Endometrial microvascular endothelial cells (primary cell): ENCODE measurements around the gene CENPC. TPM values are rescaled to one million over a fixed set of nuclear protein-coding genes. Genes with fewer than 3 reads are reported as not detected.
"Not testable (repeated sequence)": the region's sequence is repeated elsewhere in the genome, so short reads cannot be mapped to it uniquely, and the experiment has no call there.

Experiments used
- in situ Hi-C: cut with HindIII; loops from 2 replicates; pipeline ENCODE4 v1.10.0; 2017; ENCODE audit warnings: low sequenced_read_pairs, low pct_unique_long_range_greater_than_20kb; ENCODE audit errors: inconsistent ontology term
- total RNA-seq: library from RNA; depleted of rRNA; stranded (reverse); fragments of >200 nt; gene quantifications from one replicate; pipeline ENCODE4 v1.2.3, GENCODE V29; 2015; ENCODE audit errors: inconsistent ontology term

CENPC gene
- total RNA-seq, 1 donor from 2014 or later = 7.2 TPM

DNA sequence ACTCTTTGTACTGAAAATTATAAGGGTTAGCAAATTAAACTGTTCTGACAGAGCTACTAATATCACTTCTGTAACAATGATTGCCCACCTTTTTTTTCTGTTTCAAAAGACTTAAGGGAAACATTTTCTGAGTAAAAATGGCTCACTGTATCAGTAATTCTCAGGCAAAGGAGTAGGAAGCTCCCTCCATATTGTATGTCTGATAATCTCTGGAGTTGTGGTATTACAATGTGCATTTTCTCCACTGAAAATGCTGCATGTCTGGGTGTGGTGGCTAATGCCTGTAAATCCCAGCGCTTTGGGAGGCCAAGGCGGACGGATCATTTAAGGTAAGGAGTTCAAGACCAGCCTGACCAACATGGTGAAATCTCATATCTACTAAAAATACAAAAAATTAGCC is 8.8 kb upstream of the CENPC start:
- in situ Hi-C loops = no loop called here

DNA sequence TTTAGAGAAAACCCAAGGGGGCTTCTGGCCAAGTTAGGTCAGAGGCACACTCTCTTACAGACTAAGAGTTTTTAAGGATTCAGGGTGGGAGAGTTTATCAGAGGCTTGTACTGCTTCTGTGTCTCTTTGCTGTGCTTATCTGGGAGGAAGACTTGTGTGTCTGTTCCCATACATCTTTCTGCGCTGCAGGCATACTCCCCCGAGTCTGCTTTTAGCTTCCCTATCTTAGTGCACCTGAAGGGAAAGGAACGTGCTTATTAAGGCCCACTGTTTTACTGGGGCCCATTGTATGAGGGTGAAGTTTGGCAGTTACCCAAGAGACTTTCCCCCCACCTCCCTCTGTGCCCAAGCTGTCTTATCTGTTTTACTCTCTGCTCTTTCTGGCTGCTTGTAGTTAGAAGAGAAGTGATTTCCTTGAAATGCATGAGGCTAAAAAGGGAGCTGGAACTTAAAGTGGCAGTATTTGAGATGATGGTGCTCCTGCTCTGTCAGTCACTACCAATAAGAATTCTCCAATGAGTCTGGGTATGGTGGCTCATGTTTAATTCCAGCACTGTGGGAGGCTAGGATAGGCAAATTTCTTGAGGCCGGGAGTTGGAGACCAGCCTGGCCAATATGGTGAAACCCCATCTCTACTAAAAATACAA is 7.0 kb upstream of the CENPC start:
- in situ Hi-C loops = not testable (repeated sequence)

DNA sequence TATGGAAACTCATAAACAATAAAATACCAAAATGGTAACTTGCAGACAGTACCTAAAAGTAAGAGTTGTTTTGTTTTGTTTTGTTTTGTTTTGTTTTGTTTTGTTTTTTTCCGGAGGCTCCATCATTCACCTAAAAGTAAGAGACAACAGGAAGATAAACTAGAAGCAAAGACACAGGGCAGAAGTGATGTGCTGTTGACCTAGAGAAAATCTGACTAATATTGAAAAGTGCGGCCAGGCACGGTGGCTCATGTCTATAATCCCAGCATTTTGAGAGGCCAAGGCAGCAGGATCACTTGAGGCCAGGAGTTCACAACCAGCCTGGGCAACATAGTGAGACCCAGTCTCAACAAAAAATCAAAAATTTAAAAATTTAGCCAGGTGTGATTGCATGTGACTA is 5.6 kb upstream of the CENPC start:
- in situ Hi-C loops = no loop called here

DNA sequence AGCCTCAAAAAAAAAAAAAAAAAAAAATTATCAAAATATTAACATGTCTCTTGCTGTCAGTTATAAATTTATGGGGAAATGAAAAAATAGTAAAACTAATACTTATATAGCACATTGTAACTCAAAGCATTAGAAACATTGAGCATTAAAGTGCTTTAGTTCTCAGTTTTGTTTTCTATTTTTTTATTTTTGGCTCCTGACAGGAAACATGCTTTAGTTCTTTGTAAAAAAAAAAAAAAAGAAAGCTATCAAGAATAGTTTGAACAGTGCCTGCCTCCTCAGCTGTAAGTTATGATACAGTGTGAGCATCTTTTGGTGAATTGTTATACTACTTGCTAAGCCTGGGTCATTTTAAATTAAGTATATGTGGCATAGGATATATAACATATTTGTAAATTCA is 5.1 kb upstream of the CENPC start:
- in situ Hi-C loops = no loop called here

DNA sequence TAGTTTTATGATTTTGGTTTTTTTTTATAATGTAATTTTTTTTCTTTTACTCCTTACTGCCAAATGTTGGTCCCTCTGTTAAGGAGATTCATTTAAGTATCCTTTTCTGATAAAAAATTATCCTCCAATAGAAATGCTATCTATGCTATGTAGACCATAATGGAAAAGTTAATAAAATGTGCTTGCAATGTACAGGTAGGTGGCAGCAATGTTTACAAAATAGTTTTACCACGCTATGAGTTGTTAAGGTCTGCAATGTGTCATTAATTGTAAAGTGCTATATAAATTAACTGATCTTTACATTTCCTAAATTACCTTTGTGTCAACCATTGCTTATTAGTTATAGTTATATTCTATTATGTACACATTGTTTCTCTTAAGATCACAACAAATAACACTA is 3.8 kb upstream of the CENPC start:
- in situ Hi-C loops = no loop called here

DNA sequence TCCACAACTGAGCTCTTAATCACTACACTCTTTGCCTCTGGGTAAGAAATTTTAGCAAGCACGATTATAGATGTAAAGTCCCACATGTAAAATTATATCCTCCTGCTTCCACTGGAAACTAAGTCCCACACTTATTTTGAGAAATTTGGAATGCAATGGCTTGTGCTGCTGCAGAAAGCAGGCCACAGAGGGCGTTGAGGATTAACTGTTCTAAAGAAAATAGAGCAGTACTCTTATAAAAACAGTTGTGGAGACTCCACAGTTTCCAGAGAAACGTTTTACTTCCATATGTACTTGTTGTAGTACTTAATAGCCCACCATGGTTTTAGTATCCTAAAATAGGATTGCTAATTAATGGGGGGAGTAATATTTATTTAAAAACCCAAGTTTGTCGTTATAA is 1.7 kb upstream of the CENPC start:
- in situ Hi-C loops = no loop called here

DNA sequence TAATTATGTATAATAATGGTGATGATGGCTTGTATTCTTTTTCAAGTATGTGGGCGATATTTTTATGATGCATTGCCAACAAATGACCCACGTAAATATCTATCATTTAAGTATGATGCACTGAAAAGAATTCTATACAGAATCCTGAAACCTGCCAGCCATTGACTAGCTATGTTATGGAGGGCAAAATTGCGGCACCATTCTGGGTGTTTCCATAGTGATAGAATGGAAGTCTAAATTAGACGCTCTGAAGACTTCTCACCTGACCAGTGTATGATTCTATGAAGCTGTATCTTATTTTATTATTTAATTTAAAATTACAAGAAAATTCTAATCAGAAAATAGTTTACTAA is 677 bp upstream of the CENPC start:
- in situ Hi-C loops = no loop called here

DNA sequence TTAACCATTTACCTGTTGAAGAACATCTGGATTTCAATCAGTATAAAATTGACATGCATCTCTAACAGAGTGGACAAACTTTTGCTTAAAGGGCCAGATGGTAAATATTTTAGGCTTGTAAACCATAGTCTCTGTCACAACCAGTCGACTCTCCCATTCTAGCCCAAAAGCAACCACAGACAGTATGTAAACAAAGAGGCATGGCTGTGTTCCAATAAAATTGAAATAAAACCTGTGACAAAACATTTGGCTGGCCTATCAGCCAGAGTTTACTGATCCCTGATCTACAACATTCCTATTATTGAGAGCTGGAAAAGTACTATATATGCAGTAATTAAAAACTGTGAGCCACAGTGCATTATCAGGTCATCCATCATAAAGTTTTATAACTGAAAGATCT is 3.2 kb downstream of the CENPC start:
- in situ Hi-C loops = no loop called here

DNA sequence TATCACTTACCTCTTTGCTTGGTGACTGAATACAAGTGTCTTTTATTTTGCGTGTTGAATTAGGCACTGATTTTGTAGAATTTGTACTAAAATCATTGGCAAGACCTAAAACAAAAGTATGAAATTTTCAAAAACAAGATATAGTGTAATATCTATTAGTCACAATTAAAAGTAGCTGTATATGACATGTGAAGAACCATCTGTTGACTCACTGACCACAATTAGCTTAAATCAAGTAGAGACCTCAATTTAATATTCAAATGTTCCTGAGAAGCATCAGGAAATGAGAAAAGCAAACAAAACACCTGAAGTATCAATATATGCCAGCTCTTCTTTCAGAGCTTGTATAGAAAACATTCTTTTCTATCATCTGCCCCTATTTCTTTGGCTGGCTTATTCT is 5.5 kb downstream of the CENPC start:
- in situ Hi-C loops = no loop called here

DNA sequence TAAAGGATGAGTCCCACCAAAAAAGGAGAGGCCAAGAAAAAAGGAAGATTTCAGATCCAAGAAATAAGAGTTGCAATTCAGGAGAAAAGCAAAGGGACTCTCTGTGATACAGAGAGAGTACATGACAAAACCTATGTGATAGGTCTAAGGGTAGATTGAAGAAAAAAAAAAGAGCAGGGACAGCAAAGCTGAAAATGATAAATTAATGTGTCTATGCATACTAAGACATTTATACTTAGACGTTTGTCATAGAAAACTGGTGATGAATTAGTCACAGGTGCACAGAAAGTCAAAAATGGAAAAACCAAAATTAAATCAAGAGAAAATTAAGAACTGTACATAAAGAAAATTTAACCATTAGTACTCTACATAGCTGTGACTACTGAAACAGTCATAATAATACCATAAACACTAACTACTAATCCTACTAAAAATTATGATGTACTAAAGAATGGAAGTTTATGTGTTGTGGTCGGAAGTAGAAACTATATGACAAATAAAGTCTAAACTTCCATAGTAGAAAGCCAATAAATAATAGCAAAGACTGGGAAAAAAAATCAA is 9.9 kb downstream of the CENPC start:
- in situ Hi-C loops = no loop called here

DNA sequence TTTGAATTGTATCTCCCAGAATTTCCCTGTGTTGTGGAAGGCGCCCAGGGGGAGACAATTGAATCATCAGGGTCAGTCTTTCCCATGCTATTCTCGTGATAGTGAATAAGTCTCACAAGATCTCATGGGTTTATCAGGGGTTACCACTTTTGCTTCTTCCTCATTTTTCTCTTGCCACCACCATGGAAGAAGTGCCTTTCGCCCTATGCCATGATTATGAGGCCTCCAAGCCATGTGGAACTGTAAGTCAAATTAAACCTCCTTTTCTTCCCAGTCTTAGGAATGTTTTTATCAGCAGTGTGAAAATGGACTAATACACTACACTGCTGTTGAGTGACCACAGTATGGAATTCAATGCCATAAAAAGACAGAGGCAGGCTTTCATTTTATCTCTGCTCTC is 12.2 kb downstream of the CENPC start:
- in situ Hi-C loops = no loop called here

DNA sequence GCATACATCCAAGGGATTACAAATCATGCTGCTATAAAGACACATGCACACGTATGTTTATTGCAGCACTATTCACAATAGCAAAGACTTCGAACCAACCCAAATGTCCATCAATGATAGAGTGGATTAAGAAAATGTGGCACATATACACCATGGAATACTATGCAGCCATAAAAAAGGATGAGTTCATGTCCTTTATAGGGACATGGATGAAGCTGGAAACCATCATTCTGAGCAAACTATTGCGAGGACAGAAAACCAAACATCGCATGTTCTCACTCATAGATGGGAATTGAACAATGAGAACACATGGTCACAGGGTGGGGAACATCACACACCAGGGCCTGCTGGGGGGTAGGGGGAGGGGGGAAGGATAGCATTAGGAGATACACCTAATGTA is 12.9 kb downstream of the CENPC start:
- in situ Hi-C loops = not testable (repeated sequence)

DNA sequence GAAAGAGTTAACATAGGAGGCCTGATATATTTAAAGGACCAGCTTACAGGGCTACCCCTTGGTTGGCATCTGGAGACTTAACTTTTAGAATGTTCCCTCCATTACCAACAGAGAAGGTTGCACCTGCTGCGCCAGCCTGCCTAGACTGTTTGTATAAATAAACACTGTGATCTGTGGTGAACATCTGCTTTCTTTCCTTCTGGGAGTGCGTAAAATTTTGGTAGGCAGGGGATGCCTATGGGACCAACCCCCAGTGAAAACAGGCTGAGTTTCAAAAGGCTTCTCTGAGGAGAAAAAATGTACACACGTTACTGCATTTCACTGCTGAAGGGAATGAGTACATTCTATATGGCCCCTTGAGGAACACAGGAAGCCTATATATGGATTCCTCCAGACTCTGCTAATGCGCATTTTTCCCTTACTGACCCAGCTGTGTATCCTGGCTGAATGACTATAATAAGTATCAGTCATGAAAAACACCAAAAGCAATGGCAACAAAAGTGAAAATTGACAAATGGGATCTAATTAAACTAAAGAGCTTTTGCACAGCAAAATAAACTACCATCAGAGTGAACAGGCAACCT is 13.8 kb downstream of the CENPC start:
- in situ Hi-C loops = no loop called here

DNA sequence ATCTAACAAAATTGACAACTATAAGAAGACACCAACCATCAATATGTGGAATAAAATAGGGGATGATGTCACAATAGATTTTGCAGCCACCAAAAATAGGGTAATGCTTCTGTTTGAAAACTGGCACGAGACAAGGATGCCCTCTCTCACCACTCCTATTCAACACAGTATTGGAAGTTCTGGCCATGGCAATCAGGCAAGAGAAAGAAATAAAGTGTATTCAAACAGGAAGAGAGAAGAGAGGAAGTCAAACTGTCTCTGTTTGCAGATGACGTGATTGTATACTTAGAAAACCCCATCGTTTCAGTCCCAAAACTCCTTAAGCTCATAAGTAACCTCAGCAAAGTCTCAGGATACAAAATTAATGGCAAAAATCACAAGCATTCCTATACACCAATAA is 21.2 kb downstream of the CENPC start:
- in situ Hi-C loops = not testable (repeated sequence)

DNA sequence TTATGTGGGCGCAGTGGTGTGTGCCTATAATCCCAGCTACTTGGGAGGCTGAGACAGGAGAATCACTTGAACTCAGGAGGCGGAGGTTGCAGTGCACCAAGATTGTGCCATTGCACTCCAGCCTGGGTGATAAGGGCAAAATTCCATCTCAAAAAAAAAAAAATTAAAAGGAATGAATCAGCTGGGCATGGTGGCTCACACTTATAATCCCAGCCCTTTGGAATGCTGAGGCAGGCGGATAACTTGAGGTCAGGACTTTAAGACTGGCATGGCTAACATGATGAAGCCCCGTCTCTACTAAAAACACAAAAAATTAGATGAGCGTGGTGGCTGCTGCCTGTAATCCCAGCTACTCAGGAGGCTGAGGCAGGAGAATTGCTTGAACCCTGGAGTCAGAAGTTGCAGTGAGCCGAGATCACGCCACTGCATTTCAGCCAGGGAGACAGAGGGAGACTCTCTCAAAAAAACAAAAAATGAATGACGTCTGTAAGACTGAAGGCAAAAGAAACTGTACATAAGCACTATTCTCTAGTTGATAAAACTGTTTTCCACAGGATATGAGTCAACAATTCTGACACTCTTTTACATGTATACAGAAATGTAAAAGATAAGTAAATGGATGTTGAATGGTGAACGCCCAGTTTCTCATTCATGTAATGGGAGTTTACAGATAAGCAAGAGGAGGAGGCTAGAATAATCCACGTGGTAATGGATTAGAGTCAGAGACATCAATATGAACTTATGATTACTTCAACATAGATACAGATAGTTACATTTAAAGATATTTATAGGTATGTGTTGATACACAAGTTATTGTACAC is 22.2 kb downstream of the CENPC start:
- in situ Hi-C loops = no loop called here

DNA sequence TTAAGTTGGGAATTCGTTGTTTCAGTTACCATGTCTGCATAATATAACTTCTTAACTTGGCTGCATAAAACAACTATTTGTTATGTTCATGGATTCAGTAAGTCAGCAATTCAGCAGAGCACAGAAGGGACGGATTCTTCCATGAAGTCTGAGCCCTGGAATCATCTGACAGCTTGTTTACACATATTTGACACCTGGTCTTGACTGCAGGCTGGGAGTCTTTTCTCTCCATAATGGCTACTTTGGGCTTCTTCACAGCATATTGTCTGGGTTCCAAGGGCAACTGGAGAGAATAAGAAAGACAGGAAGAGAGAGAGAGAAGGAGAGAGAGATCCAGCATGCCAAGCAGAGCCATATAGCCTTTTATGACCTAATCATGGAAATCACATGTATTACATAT is 23.1 kb downstream of the CENPC start:
- in situ Hi-C loops = no loop called here

DNA sequence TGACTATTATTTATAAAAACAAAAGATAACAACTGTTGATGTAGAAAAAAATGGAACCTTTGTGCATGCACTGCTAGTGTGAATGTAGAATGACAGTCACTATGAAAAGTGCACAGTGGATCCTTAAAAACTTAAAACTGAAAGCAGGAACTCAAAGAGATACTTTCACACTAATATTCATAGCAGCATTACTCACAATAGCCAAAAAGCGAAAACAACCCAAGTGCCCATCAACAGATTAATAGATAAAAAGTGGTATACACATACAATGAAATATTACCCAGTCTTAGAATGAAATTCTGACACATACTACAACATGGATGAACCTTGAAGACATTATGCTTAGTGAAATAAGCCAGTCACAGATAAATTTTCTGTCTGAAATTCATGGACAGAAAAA is 23.8 kb downstream of the CENPC start:
- in situ Hi-C loops = no loop called here

DNA sequence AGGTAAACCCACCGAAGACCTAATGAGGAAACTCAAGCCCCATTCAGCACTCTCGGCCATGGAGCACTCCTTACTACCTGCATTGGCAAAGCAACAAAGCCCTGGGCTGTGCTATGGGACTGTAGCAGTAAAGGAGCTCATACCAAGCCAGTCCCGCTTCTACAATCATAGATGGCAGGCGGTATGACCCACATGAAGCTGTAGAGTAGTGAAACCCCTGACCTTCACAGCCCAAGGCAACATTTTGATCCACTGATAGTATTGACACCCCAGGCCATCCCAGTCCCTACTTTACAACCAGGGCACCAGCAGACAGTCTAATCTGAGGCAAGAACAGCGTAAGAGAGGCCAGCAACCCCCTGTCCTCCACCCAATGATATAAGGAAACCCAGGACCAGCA is 25.2 kb downstream of the CENPC start:
- in situ Hi-C loops = no loop called here

DNA sequence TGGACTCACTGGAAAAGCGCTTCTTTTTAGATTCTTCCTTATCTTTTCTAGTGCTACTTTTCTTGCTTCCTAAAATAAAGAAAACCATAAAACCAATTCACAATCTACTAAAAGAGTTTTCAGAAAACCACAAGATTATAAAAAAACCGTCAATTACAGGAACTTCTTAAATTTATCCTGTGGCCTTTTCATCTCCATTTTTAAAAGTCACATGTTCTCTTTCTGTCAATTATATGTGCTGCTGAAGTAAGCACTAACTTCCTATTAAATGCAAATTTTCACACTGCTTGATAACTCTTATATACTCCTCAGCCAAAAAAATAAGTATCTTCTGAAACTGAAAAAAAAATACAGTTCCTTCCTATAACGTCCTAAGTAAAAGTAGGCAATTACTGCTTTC is 32.8 kb downstream of the CENPC start:
- in situ Hi-C loops = no loop called here

DNA sequence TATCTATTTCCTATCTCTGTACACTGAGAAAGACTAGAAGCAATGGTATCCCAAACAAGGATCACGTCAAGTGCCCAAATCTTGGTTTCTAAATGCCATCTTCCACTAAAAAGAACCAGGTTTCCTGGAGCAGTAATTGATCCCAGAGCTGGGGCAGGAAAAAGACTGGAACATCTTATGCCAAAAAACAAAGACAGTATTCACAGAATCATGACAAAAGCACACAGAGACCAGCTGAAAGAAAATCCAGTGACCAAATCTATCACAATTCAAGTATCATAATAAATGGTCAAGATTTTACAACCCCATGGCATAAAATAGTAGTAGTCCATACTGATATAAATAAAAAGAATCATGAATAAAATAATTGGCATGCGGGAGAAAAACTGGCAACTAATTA is 44.9 kb downstream of the CENPC start:
- in situ Hi-C loops = no loop called here
